Measurements from ENCODE around the gene ORM2. TPM values are rescaled to one million over a fixed set of nuclear protein-coding genes. Genes with fewer than 3 reads are reported as not detected.

The ORM2 gene
- total and polyA plus RNA-seq, 2 of the 4 experiments (the other 2 are of a cell fraction): not detected

- no peak overlapping the region for H2BK20ac ChIP-seq (ENCODE audit: low read depth, low read length)
- H3K36me3 ChIP-seq (ENCODE audit: control insufficient read depth, insufficient read depth, low read length): peaks cover 3% of the 10 kb centered on the region; the same call in 1 of the 2 replicates
- no peak overlapping the region for H4K91ac ChIP-seq (ENCODE audit: insufficient read depth, low read depth, low read length)
- H3K79me1 ChIP-seq (ENCODE audit: low read depth in 1 of 2, low read length in 2 of 2): peaks cover 7 to 43% of the 10 kb centered on the region in 2 experiments; a peak in 3 of 4 replicates
- H3K23ac ChIP-seq (ENCODE audit: low read depth, low read length): no peak overlapping the region
- no peak overlapping the region for H2BK5ac ChIP-seq (ENCODE audit: low read depth, low read length, poor library complexity, severe bottlenecking)
- H4K20me1 ChIP-seq (ENCODE audit: insufficient read depth, low read length): peaks cover 2% of the 10 kb centered on the region
- ChIA-PET CTCF (no interaction called here), POLR2A (ENCODE audit: unreplicated experiment) (no interaction called here)
- no peaks in the 10 kb centered on the region for H3K9me3 ChIP-seq (ENCODE audit: control insufficient read depth, insufficient read depth, low read length)
- H3K4me1 ChIP-seq (ENCODE audit: control insufficient read depth, insufficient read depth, low read length): peaks cover 34% of the 10 kb centered on the region
- DNase-seq (no peak), ATAC-seq (ENCODE audit: low read depth) (no peak)
- peak overlapping the region; percentile 63; the same call in 1 of the 2 replicates for H3K4ac ChIP-seq (ENCODE audit: low read depth, low read length)
- no peak overlapping the region for H3K18ac ChIP-seq (ENCODE audit: low read depth, low read length)
- H3K4me3 ChIP-seq (ENCODE audit: insufficient read depth, low read depth, low read length): no peak overlapping the region
- H3K14ac ChIP-seq (replicated peaks; ENCODE audit: low read depth, low read length): no peak overlapping the region
- in situ Hi-C loops (cut with MboI; ENCODE audit: low sequenced_read_pairs) (no loop called here), intact Hi-C loops (cut with micrococcal nuclease) (no loop called here), dilution Hi-C loops (cut with HindIII; ENCODE audit: low sequenced_read_pairs, unreplicated experiment) (no loop called here)
- TF ChIP-seq RAD21 (IDR thresholded peaks at IDR 0.05; ENCODE audit: low read length): no peak
- TF ChIP-seq MAZ (IDR thresholded peaks at IDR 0.05; ENCODE audit: borderline replicate concordance, low read depth, low read length): no peak
- no peak for TF ChIP-seq MAFK (IDR thresholded peaks at IDR 0.05; ENCODE audit: low read depth, low read length)
- no peak for TF ChIP-seq RFX5 (IDR thresholded peaks at IDR 0.05; ENCODE audit: low read depth, low read length)
- TF ChIP-seq RCOR1 (IDR thresholded peaks at IDR 0.05; ENCODE audit: insufficient replicate concordance, low read length): no peak
- no peak for TF ChIP-seq SMC3 (IDR thresholded peaks at IDR 0.05; ENCODE audit: low read depth, low read length)
- no peak for TF ChIP-seq CEBPB (IDR thresholded peaks at IDR 0.05; ENCODE audit: low read depth, low read length)
- no peak for TF ChIP-seq MXI1 (IDR thresholded peaks at IDR 0.05; ENCODE audit: borderline replicate concordance, low read depth, low read length)
- no peak for TF ChIP-seq NFE2L2 (IDR thresholded peaks at IDR 0.05; ENCODE audit: low read depth, low read length)
- no peak overlapping the region for H2BK15ac ChIP-seq (ENCODE audit: low read depth, low read length)
- no peak overlapping the region for H2AK9ac ChIP-seq (replicated peaks; ENCODE audit: low read depth, low read length, poor library complexity)
- H3K27me3 ChIP-seq (ENCODE audit: control insufficient read depth, insufficient read depth, low read length): no peaks in the 10 kb centered on the region
- H3K9ac ChIP-seq (ENCODE audit: low read depth, low read length): no peak overlapping the region
- no peak overlapping the region for H2BK120ac ChIP-seq (ENCODE audit: low read depth, low read length)
- no peak overlapping the region for H4K5ac ChIP-seq (ENCODE audit: low read depth, low read length)
- no peak overlapping the region for H3K27ac ChIP-seq (ENCODE audit: insufficient read depth, low read length)
- no peak overlapping the region for H3K56ac ChIP-seq (ENCODE audit: extremely low read depth, insufficient read depth, low read length)
- BruUV-seq (replicated peaks): no TSS peak
- no peak overlapping the region for H2AFZ ChIP-seq (replicated peaks; ENCODE audit: low read length, poor library complexity)
- peak overlapping the region; percentile 15; the same call in 1 of the 2 replicates for H2AK5ac ChIP-seq (ENCODE audit: low read depth, low read length)
- peaks cover 50% of the 10 kb centered on the region for H3K9me1 ChIP-seq (ENCODE audit: insufficient read depth, low read length)
- no peak overlapping the region; a peak in 1 of 4 replicates for H4K8ac ChIP-seq (ENCODE audit: low read depth in 2 of 2, low read length in 2 of 2)
- no peak overlapping the region for H3K4me2 ChIP-seq (ENCODE audit: low read depth, low read length)
- WGBS, 2 experiments (ENCODE audit: extremely low coverage in 2 of 2, insufficient read length in 1 of 2): no CpG with 5 or more reads among the region's 10 CpGs
Measured at GRCh38 chr9:114282104-114282485, 47.6 kb upstream of the ORM2 start.

All from IMR-90 (cell line).